GM23338 (cell line): ENCODE results near the gene DOCK7. TPM values are rescaled to one million over a fixed set of nuclear protein-coding genes. Genes with fewer than 3 reads are reported as not detected.
A peak's percentile ranks its signal among the peaks of the same experiment; 100 is the strongest.

Source experiments
- ATAC-seq: fragments of 200-7000 bp; cut with Tn5 transposase; 3 replicates; pipeline ENCODE4 v1.9.1; 2020
- DNase-seq: peaks from one replicate; pipeline ENCODE4 v3.0.0-alpha.2; 2015; ENCODE audit warnings: low spot score
- H2AFZ ChIP-seq: fragments of 200-600 bp; sonication (generic); 2 replicates; pipeline ENCODE4 v1.8.0; 2016; ENCODE audit warnings: antibody characterized with exemption, mild to moderate bottlenecking, moderate library complexity
- H3F3A ChIP-seq: fragments of 200-600 bp; sonication (generic); replicated peaks from 2 replicates; pipeline ENCODE4 v1.8.0; 2017; ENCODE audit warnings: antibody characterized with exemption, mixed run types, low read depth
- H3K27ac ChIP-seq: fragments of 200-600 bp; sonication (generic); 2 replicates; pipeline ENCODE4 v1.6.1; 2016; ENCODE audit warnings: low read depth
- H3K27me3 ChIP-seq: fragments of 200-600 bp; sonication (generic); 2 replicates; pipeline ENCODE4 v1.8.0; 2016; ENCODE audit warnings: mild to moderate bottlenecking, mixed run types, moderate library complexity; ENCODE audit not compliant: insufficient read depth
- H3K36me3 ChIP-seq: fragments of 200-600 bp; sonication (generic); 2 replicates; pipeline ENCODE4 v1.8.0; 2016; ENCODE audit warnings: mild to moderate bottlenecking; ENCODE audit not compliant: insufficient read depth
- H3K4me1 ChIP-seq: fragments of 200-600 bp; sonication (generic); 2 replicates; pipeline ENCODE4 v1.8.0; 2016; ENCODE audit warnings: mild to moderate bottlenecking, moderate library complexity; ENCODE audit not compliant: insufficient read depth
- H3K4me2 ChIP-seq: fragments of 200-600 bp; sonication (generic); 2 replicates; pipeline ENCODE4 v1.7.1; 2017; ENCODE audit warnings: mixed run types
- H3K4me3 ChIP-seq: fragments of 200-600 bp; sonication (generic); 2 replicates; pipeline ENCODE4 v1.6.1; 2016; ENCODE audit warnings: mixed run types
- H3K79me2 ChIP-seq: fragments of 200-600 bp; sonication (generic); replicated peaks from 2 replicates; pipeline ENCODE4 v1.8.0; 2017; ENCODE audit warnings: mild to moderate bottlenecking; ENCODE audit not compliant: insufficient read depth
- H3K9me2 ChIP-seq: fragments of 200-600 bp; sonication (generic); 2 replicates; pipeline ENCODE4 v1.8.0; 2017; ENCODE audit not compliant: insufficient read depth
- H4K20me1 ChIP-seq: fragments of 200-600 bp; sonication (generic); replicated peaks from 2 replicates; pipeline ENCODE4 v1.8.0; 2017; ENCODE audit warnings: mild to moderate bottlenecking; ENCODE audit not compliant: insufficient read depth
- H3K27ac Mint-ChIP-seq: 2 replicates; pipeline ENCODE4 v1.8.0; 2020; ENCODE audit warnings: inconsistent platforms, mild to moderate bottlenecking, moderate library complexity, mixed read lengths
- H3K27me3 Mint-ChIP-seq: 3 replicates; pipeline ENCODE4 v1.8.0; 2022; ENCODE audit warnings: low read depth, mild to moderate bottlenecking, moderate library complexity, mixed read lengths, inconsistent platforms; ENCODE audit not compliant: insufficient read depth, poor library complexity
- H3K36me3 Mint-ChIP-seq: 3 replicates; pipeline ENCODE4 v1.8.0; 2021; ENCODE audit warnings: low read depth, mild to moderate bottlenecking, inconsistent platforms, moderate library complexity, mixed read lengths
- H3K4me1 Mint-ChIP-seq: 3 replicates; pipeline ENCODE4 v1.8.0; 2020; ENCODE audit warnings: mild to moderate bottlenecking, inconsistent platforms, mixed read lengths
- H3K4me3 Mint-ChIP-seq: 3 replicates; pipeline ENCODE4 v1.8.0; 2021; ENCODE audit warnings: moderate library complexity, mild to moderate bottlenecking, inconsistent platforms, mixed read lengths
- H3K9me3 Mint-ChIP-seq: 3 replicates; pipeline ENCODE4 v1.8.0; 2020; ENCODE audit warnings: moderate library complexity, mild to moderate bottlenecking, inconsistent platforms, mixed read lengths
- CREB1 ChIP-seq: fragments of 250-450 bp; sonication (Bioruptor Pico); IDR thresholded peaks from 2 replicates; pipeline ENCODE4 v1.5.0; 2020; ENCODE audit warnings: low read depth, mild to moderate bottlenecking, moderate library complexity
- EZH2 ChIP-seq: fragments of 200-600 bp; sonication (generic); IDR thresholded peaks from one replicate; pipeline ENCODE4 v1.8.0; 2017; ENCODE audit warnings: antibody characterized with exemption, mild to moderate bottlenecking, low read depth; ENCODE audit not compliant: unreplicated experiment
- EZH2phosphoT487 ChIP-seq: fragments of 200-600 bp; sonication (generic); IDR thresholded peaks from one replicate; pipeline ENCODE4 v1.8.1; 2018; ENCODE audit warnings: antibody characterized with exemption; ENCODE audit not compliant: unreplicated experiment
- JUNB ChIP-seq: IDR thresholded peaks from one replicate; pipeline ENCODE4 v1.6.1; 2016; ENCODE audit warnings: antibody characterized with exemption; ENCODE audit not compliant: unreplicated experiment
- NANOG ChIP-seq: IDR thresholded peaks from 2 replicates; pipeline ENCODE4 v1.6.1; 2016; ENCODE audit warnings: antibody characterized with exemption, borderline replicate concordance
- STAT1 ChIP-seq: IDR thresholded peaks from one replicate; pipeline ENCODE4 v1.6.1; 2016; ENCODE audit warnings: antibody characterized with exemption; ENCODE audit not compliant: unreplicated experiment
- ZNF331 ChIP-seq: fragments of 250-450 bp; sonication (Bioruptor Pico); IDR thresholded peaks from 2 replicates; pipeline ENCODE4 v1.5.0; 2020; ENCODE audit warnings: low read depth, mild to moderate bottlenecking, moderate library complexity
- polyA plus RNA-seq: library from polyadenylated mRNA; unstranded; fragments of >200 nt; fragmentation: Nextera tagmentation; extraction: Ambion mirVana; gene quantifications from 2 replicates; pipeline ENCODE4 v1.2.1, GENCODE V29; 2016
- total RNA-seq: library from RNA; depleted of rRNA; stranded (reverse); fragments of >200 nt; shearing (Covaris generic); gene quantifications from 2 replicates; pipeline ENCODE4 v1.2.3, GENCODE V29; 2014
- TF ChIP-seq, protein P1 (sequence below), 2 experiments: fragments of 200-600 bp in 1 of 2; sonication (generic) in 1 of 2; conservative IDR thresholded peaks; 2 replicates each; pipeline versions ENCODE4 v1.5.1 to v1.6.1; 2016 to 2017; ENCODE audit warnings: antibody characterized with exemption in 2 of 2, low read depth in 2 of 2, mild to moderate bottlenecking in 2 of 2, moderate library complexity in 1 of 2
- TF ChIP-seq, protein P2 (sequence below): IDR thresholded peaks from 2 replicates; pipeline ENCODE4 v1.6.1; 2016; ENCODE audit warnings: antibody characterized with exemption
- TF ChIP-seq, protein P3 (sequence below): fragments of 250-450 bp; sonication (Bioruptor Pico); IDR thresholded peaks from 2 replicates; pipeline ENCODE4 v1.5.0; 2020; ENCODE audit warnings: mild to moderate bottlenecking, moderate library complexity

Gene DOCK7
- total and polyA plus RNA-seq, 2 experiments from 2014 or later: 20.5 to 37.3 TPM

DNA sequence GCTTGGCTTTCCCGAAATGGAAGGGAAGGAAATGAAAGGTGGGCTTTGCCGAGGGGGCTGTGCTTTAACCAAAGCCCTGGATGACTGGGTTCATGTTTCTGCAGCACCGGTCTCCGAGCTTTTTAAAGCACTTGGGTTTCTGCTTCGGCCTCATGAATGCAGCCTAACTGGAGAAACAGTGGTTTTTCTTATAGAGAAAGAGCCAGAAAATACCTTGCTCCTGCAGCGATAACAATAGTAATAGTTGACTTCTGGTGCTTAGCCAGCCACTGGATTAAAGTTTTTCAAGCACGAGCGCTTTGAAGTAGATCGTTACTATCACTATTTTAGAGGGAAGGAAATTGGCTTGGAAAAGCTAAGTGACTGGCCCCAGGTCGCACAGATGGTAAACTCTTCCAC, 500 bp upstream of the DOCK7 start:
- Histone ChIP-seq H3K4me1 (peaks cover 13% of the 10 kb centered on the region), H3K27ac (peak overlapping the region; percentile 78; the same call in 1 of the 2 replicates), H3K79me2 (peaks cover 27% of the 10 kb centered on the region), H3K4me2 (peak overlapping the region; percentile 96), H2AFZ (peak overlapping the region; percentile 98), H3K27me3 (0 out of 2 replicates have a peak, but pooled peaks cover 4% of the 10 kb centered on the region), H3K4me3 (peak overlapping the region; percentile 89), H4K20me1 (0 out of 2 replicates have a peak, but pooled peaks cover 4% of the 10 kb centered on the region), H3K9me2 (no peaks in the 10 kb centered on the region), H3F3A (0 out of 2 replicates have a peak, but pooled peaks cover 4% of the 10 kb centered on the region), H3K36me3 (no peaks in the 10 kb centered on the region)
- Mint-ChIP-seq H3K36me3 (no peaks in the 10 kb centered on the region), H3K27me3 (peaks cover 10% of the 10 kb centered on the region), H3K4me1 (peaks cover 25% of the 10 kb centered on the region), H3K9me3 (no peaks in the 10 kb centered on the region; the same call in 2 of the 3 replicates), H3K27ac (peak overlapping the region; percentile 98), H3K4me3 (peak overlapping the region; percentile 95)
- DNase-seq (peak; percentile 44), ATAC-seq (no peak)
- TF ChIP-seq, protein P1, sequence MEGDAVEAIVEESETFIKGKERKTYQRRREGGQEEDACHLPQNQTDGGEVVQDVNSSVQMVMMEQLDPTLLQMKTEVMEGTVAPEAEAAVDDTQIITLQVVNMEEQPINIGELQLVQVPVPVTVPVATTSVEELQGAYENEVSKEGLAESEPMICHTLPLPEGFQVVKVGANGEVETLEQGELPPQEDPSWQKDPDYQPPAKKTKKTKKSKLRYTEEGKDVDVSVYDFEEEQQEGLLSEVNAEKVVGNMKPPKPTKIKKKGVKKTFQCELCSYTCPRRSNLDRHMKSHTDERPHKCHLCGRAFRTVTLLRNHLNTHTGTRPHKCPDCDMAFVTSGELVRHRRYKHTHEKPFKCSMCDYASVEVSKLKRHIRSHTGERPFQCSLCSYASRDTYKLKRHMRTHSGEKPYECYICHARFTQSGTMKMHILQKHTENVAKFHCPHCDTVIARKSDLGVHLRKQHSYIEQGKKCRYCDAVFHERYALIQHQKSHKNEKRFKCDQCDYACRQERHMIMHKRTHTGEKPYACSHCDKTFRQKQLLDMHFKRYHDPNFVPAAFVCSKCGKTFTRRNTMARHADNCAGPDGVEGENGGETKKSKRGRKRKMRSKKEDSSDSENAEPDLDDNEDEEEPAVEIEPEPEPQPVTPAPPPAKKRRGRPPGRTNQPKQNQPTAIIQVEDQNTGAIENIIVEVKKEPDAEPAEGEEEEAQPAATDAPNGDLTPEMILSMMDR (conservative IDR thresholded peaks at IDR 0.05; ENCODE audit: low read depth in 2 of 2): no peak
- TF ChIP-seq STAT1 (no peak), EZH2phosphoT487 (no peak), ZNF331 (CRISPR knock-in tag) (no peak), JUNB (no peak), EZH2 (no peak), NANOG (no peak), CREB1 (CRISPR knock-in tag) (no peak)
- TF ChIP-seq, protein P2, sequence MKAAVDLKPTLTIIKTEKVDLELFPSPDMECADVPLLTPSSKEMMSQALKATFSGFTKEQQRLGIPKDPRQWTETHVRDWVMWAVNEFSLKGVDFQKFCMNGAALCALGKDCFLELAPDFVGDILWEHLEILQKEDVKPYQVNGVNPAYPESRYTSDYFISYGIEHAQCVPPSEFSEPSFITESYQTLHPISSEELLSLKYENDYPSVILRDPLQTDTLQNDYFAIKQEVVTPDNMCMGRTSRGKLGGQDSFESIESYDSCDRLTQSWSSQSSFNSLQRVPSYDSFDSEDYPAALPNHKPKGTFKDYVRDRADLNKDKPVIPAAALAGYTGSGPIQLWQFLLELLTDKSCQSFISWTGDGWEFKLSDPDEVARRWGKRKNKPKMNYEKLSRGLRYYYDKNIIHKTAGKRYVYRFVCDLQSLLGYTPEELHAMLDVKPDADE: no peak
- TF ChIP-seq, protein P3, sequence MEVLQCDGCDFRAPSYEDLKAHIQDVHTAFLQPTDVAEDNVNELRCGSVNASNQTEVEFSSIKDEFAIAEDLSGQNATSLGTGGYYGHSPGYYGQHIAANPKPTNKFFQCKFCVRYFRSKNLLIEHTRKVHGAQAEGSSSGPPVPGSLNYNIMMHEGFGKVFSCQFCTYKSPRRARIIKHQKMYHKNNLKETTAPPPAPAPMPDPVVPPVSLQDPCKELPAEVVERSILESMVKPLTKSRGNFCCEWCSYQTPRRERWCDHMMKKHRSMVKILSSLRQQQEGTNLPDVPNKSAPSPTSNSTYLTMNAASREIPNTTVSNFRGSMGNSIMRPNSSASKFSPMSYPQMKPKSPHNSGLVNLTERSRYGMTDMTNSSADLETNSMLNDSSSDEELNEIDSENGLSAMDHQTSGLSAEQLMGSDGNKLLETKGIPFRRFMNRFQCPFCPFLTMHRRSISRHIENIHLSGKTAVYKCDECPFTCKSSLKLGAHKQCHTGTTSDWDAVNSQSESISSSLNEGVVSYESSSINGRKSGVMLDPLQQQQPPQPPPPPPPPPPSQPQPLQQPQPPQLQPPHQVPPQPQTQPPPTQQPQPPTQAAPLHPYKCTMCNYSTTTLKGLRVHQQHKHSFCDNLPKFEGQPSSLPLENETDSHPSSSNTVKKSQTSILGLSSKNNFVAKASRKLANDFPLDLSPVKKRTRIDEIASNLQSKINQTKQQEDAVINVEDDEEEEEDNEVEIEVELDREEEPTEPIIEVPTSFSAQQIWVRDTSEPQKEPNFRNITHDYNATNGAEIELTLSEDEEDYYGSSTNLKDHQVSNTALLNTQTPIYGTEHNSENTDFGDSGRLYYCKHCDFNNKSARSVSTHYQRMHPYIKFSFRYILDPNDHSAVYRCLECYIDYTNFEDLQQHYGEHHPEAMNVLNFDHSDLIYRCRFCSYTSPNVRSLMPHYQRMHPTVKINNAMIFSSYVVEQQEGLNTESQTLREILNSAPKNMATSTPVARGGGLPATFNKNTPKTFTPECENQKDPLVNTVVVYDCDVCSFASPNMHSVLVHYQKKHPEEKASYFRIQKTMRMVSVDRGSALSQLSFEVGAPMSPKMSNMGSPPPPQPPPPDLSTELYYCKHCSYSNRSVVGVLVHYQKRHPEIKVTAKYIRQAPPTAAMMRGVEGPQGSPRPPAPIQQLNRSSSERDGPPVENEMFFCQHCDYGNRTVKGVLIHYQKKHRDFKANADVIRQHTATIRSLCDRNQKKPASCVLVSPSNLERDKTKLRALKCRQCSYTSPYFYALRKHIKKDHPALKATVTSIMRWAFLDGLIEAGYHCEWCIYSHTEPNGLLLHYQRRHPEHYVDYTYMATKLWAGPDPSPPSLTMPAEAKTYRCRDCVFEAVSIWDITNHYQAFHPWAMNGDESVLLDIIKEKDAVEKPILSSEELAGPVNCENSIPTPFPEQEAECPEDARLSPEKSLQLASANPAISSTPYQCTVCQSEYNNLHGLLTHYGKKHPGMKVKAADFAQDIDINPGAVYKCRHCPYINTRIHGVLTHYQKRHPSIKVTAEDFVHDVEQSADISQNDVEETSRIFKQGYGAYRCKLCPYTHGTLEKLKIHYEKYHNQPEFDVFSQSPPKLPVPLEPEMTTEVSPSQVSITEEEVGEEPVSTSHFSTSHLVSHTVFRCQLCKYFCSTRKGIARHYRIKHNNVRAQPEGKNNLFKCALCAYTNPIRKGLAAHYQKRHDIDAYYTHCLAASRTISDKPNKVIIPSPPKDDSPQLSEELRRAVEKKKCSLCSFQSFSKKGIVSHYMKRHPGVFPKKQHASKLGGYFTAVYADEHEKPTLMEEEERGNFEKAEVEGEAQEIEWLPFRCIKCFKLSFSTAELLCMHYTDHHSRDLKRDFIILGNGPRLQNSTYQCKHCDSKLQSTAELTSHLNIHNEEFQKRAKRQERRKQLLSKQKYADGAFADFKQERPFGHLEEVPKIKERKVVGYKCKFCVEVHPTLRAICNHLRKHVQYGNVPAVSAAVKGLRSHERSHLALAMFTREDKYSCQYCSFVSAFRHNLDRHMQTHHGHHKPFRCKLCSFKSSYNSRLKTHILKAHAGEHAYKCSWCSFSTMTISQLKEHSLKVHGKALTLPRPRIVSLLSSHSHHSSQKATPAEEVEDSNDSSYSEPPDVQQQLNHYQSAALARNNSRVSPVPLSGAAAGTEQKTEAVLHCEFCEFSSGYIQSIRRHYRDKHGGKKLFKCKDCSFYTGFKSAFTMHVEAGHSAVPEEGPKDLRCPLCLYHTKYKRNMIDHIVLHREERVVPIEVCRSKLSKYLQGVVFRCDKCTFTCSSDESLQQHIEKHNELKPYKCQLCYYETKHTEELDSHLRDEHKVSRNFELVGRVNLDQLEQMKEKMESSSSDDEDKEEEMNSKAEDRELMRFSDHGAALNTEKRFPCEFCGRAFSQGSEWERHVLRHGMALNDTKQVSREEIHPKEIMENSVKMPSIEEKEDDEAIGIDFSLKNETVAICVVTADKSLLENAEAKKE (CRISPR knock-in tag): no peak
